ENCODE measurements around the gene GRM8.
"Not testable (repeated sequence)": the region's sequence is repeated elsewhere in the genome, so short reads cannot be mapped to it uniquely, and the experiment has no call there.

GRCh38 chr7:126905255-126905654 lies 347.5 kb downstream of the GRM8 start:
- not testable (repeated sequence) for TF ChIP-seq CTCF (IDR thresholded peaks at IDR 0.05; ENCODE audit: insufficient read depth, low read depth, low read length); EZH2 (IDR thresholded peaks at IDR 0.05; ENCODE audit: insufficient read depth, low read length)

Data from astrocyte (in vitro differentiated cells and primary cell).